Panc1 (cell line): ENCODE measurements around the gene LRRC26. TPM values are rescaled to one million over a fixed set of nuclear protein-coding genes. Genes with fewer than 3 reads are reported as not detected.

ENCODE experiments used
- ATAC-seq: fragments of 200-7000 bp; cut with Tn5 transposase; 2 replicates; pipeline ENCODE4 v1.9.1; 2020; ENCODE audit warnings: mild to moderate bottlenecking, moderate library complexity
- BruUV-seq: library from RNA; stranded (reverse); fragments of 400-500 nt; replicated peaks from 2 replicates; lab custom pipeline; 2021; lab: Mats Ljungman, UMichigan
- CTCF ChIA-PET: fragments of 300-600 bp; sonication (Branson Sonifier 250); formaldehyde crosslinking; loops from one replicate; lab custom pipeline; 2022; ENCODE audit warnings: antibody characterized with exemption; lab: Charles Lee
- POLR2A ChIA-PET: fragments of 300-600 bp; sonication (Branson Sonifier 250); formaldehyde crosslinking; loops from one replicate; lab custom pipeline; 2022; ENCODE audit warnings: antibody characterized with exemption; lab: Charles Lee
- DNase-seq: peaks from one replicate; pipeline ENCODE4 v3.0.0-alpha.2; 2010; ENCODE audit warnings: low read depth, low spot score
- H3K27ac ChIP-seq: 2 replicates; pipeline ENCODE4 v1.5.1; 2011; ENCODE audit warnings: mild to moderate bottlenecking, low read length, inconsistent platforms
- H3K27me3 ChIP-seq: fragments of 200-500 bp; sonication (Bioruptor generic); 2 replicates; pipeline ENCODE4 v1.6.0; 2014; ENCODE audit warnings: low read length, inconsistent platforms; ENCODE audit not compliant: control insufficient read depth, insufficient read depth
- H3K36me3 ChIP-seq: fragments of 200-500 bp; sonication (Bioruptor generic); 2 replicates; pipeline ENCODE4 v1.5.1; 2014; ENCODE audit warnings: inconsistent platforms, mild to moderate bottlenecking, low read length, moderate library complexity; ENCODE audit not compliant: control insufficient read depth, insufficient read depth
- H3K4me1 ChIP-seq: 2 replicates; pipeline ENCODE4 v1.5.1; 2011; ENCODE audit warnings: inconsistent platforms, mild to moderate bottlenecking, low read length, moderate library complexity; ENCODE audit not compliant: control insufficient read depth, insufficient read depth
- H3K4me3 ChIP-seq, 2 experiments: 2 replicates each; pipeline ENCODE4 v1.5.1; 2011 to 2012; ENCODE audit warnings: low read depth in 2 of 2, low read length in 2 of 2, mild to moderate bottlenecking in 2 of 2, inconsistent platforms in 1 of 2, moderate library complexity in 1 of 2
- H3K9me3 ChIP-seq: fragments of 200-500 bp; sonication (Bioruptor generic); 2 replicates; pipeline ENCODE4 v1.5.1; 2014; ENCODE audit warnings: low read depth, mild to moderate bottlenecking, inconsistent platforms, low read length, moderate library complexity; ENCODE audit not compliant: control insufficient read depth, insufficient read depth
- CTCF ChIP-seq: fragments of 450-650 bp; IDR thresholded peaks from 2 replicates; pipeline ENCODE4 v1.5.1; 2017; ENCODE audit warnings: mild to moderate bottlenecking
- POLR2AphosphoS5 ChIP-seq: IDR thresholded peaks from 2 replicates; pipeline ENCODE4 v1.6.1; 2012; ENCODE audit warnings: mild to moderate bottlenecking, low read depth, low read length, moderate library complexity
- REST ChIP-seq, 2 experiments: IDR thresholded peaks; 2 replicates each; pipeline ENCODE4 v1.6.1; 2011 to 2012; ENCODE audit warnings: low read depth in 2 of 2, control low read depth in 1 of 2, low read length in 1 of 2, mild to moderate bottlenecking in 1 of 2, moderate library complexity in 1 of 2; ENCODE audit not compliant: insufficient read depth in 1 of 2
- SIN3A ChIP-seq: IDR thresholded peaks from 2 replicates; pipeline ENCODE4 v1.6.1; 2012; ENCODE audit warnings: low read depth, mild to moderate bottlenecking, low read length, moderate library complexity, borderline replicate concordance; ENCODE audit not compliant: insufficient read depth
- TCF7L2 ChIP-seq: IDR thresholded peaks from 2 replicates; pipeline ENCODE4 v1.6.1; 2011; ENCODE audit warnings: mild to moderate bottlenecking, low read depth, low read length, inconsistent platforms
- in situ Hi-C: cut with HindIII; loops from 2 replicates; pipeline ENCODE4 v1.10.0; 2016; ENCODE audit warnings: low sequenced_read_pairs, low pct_unique_long_range_greater_than_20kb
- intact Hi-C: fragments of 100-400 bp; cut with micrococcal nuclease; formaldehyde crosslinking; loops from one replicate; pipeline ENCODE4 v1.10.0; 2022; ENCODE audit not compliant: unreplicated experiment
- total RNA-seq: library from RNA; stranded (reverse); gene quantifications from one replicate; pipeline ENCODE4 v1.2.1, GENCODE V29; 2021; ENCODE audit not compliant: unreplicated experiment

The LRRC26 gene
- total RNA-seq, 1 experiment from 2014 or later: 0.69 TPM

GRCh38 chr9:137204731-137205125, 34.9 kb upstream of the LRRC26 start:
- peaks cover 2% of the 10 kb centered on the region; the same call in 1 of the 2 replicates for H3K36me3 ChIP-seq
- H3K9me3 ChIP-seq: no peaks in the 10 kb centered on the region
- ATAC-seq: no peak
- CTCF ChIA-PET: no interaction called here
- DNase-seq: no peak
- no peaks in the 10 kb centered on the region for H3K27me3 ChIP-seq
- peaks cover 22% of the 10 kb centered on the region for H3K4me1 ChIP-seq
- H3K27ac ChIP-seq: peak overlapping the region; percentile 78
- H3K4me3 ChIP-seq: peak overlapping the region; percentile 84 to 90
- no peak for TF ChIP-seq TCF7L2
- TF ChIP-seq POLR2AphosphoS5: no peak
- no peak for TF ChIP-seq SIN3A
- no peak for TF ChIP-seq CTCF
- no peak for TF ChIP-seq REST (IDR thresholded peaks at IDR 0.05; ENCODE audit: insufficient read depth in 1 of 2, low read depth in 2 of 2, low read length in 1 of 2)
- in situ Hi-C loops: no loop called here
- intact Hi-C loops: no loop called here
- BruUV-seq: no TSS peak
- POLR2A ChIA-PET: no interaction called here

- intact Hi-C loops (no loop called here), in situ Hi-C loops (no loop called here)
- no peak overlapping the region for H3K4me3 ChIP-seq
- POLR2A ChIA-PET: no interaction called here
- DNase-seq (no peak), ATAC-seq (no peak)
- peaks cover 27% of the 10 kb centered on the region for H3K4me1 ChIP-seq
- no TSS peak for BruUV-seq
- H3K27me3 ChIP-seq: no peaks in the 10 kb centered on the region
- H3K36me3 ChIP-seq: peaks cover 2% of the 10 kb centered on the region; the same call in 1 of the 2 replicates
- no peaks in the 10 kb centered on the region for H3K9me3 ChIP-seq
- no peak for TF ChIP-seq POLR2AphosphoS5
- TF ChIP-seq REST (IDR thresholded peaks at IDR 0.05; ENCODE audit: insufficient read depth in 1 of 2, low read depth in 2 of 2, low read length in 1 of 2): no peak
- TF ChIP-seq SIN3A: no peak
- TF ChIP-seq CTCF: no peak
- TF ChIP-seq TCF7L2: no peak
- CTCF ChIA-PET: interaction anchor here (0.6 to 1.0 kb wide), 3 partner anchors 14 to 871 kb away, joined by 3 to 20 read pairs (median 8); no protein-coding TSS in a partner anchor
- H3K27ac ChIP-seq: no peak overlapping the region
These were observed 33.1 kb upstream of the LRRC26 start for GRCh38 chr9:137202966-137203365.
